GM21723 (cell line): Measurements from ENCODE around the gene RARG.

Source experiments
- ATAC-seq: cut with Tn5 transposase; IDR thresholded peaks from one replicate; pipeline ENCODE4 v1.9.1; 2021; ENCODE audit warnings: mild to moderate bottlenecking, moderate library complexity; ENCODE audit not compliant: unreplicated experiment

RARG gene

GRCh38 chr12:53224061-53224896 lies 7.7 kb downstream of the RARG start:
- ATAC-seq: no peak

- no peak for ATAC-seq
Measured at GRCh38 chr12:53223389-53224060, 8.5 kb downstream of the RARG start.

GRCh38 chr12:53222806-53223261 lies 9.2 kb downstream of the RARG start:
- no peak for ATAC-seq

GRCh38 chr12:53222170-53222721 lies 9.8 kb downstream of the RARG start:
- ATAC-seq: no peak

- peak; percentile 31 for ATAC-seq
Measured at GRCh38 chr12:53221203-53222080, 10.6 kb downstream of the RARG start.

- peak; percentile 57 for ATAC-seq
Measured at GRCh38 chr12:53220694-53221202, 11.3 kb downstream of the RARG start.

GRCh38 chr12:53219956-53220693 lies 11.9 kb downstream of the RARG start:
- ATAC-seq: peak; percentile 39

GRCh38 chr12:53219292-53219955 lies 12.6 kb downstream of the RARG start:
- ATAC-seq: no peak

- ATAC-seq: no peak
Measured at GRCh38 chr12:53218551-53219291, 13.3 kb downstream of the RARG start.

GRCh38 chr12:53217931-53218307 lies 14.1 kb downstream of the RARG start:
- ATAC-seq: no peak

GRCh38 chr12:53217051-53217930 lies 14.7 kb downstream of the RARG start:
- ATAC-seq: no peak

- ATAC-seq: no peak
Measured at GRCh38 chr12:53215497-53215896, 16.5 kb downstream of the RARG start.

GRCh38 chr12:53214687-53215455 lies 17.1 kb downstream of the RARG start:
- ATAC-seq: no peak

- no peak for ATAC-seq
Measured at GRCh38 chr12:53214221-53214620, 17.8 kb downstream of the RARG start.

- ATAC-seq: peak; percentile 43
Measured at GRCh38 chr12:53213348-53213747, 18.7 kb downstream of the RARG start.

- no peak for ATAC-seq
Measured at GRCh38 chr12:53212931-53213330, 19.1 kb downstream of the RARG start.
